Anterior cingulate cortex (tissue), 58 donors: ENCODE measurements around the gene RHBDD1.
A peak's percentile ranks its signal among the peaks of the same experiment; 100 is the strongest.

Experiments used
- DNase-seq, 58 donors: peaks; one replicate each; lab custom pipeline; 2025; lab: John Stamatoyannopoulos, UW

RHBDD1 gene, protein sequence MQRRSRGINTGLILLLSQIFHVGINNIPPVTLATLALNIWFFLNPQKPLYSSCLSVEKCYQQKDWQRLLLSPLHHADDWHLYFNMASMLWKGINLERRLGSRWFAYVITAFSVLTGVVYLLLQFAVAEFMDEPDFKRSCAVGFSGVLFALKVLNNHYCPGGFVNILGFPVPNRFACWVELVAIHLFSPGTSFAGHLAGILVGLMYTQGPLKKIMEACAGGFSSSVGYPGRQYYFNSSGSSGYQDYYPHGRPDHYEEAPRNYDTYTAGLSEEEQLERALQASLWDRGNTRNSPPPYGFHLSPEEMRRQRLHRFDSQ

DNA sequence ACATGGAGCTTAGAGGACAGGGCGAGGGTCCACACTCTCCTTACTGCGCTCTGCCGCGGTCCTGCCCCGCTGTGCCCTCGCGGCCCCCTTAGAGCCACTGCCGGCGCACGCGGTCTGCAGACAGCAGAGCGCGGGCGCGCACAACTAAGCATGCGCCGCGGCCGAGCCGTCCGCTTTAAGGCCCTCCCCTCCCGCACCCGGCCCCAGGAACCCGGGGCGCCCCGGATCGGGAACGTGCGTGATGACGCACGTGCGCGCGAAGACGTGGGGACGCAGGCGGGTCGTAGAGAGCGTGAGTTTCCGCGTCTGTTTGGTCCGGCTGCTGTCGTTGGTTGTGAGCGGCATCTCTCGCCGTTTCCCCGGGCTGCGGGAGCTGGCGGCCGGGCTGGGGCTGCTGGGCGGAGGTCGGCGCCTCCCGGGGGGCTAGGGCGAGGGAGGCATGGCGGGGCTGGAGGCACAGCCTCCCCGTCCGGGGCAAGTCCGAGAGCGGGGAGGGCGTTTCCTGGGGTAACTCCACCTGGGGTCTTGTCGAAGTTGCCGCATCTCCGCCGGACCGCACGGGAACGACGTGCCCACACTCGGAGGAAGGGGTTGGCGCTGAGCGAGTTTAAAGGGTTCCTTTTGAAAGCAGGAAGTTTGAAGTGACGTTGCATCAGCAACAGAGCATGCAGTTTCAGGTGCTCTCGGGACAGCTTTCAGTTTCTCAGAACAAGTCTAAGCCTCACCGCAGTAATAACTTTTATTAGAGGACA lies at the start of gene RHBDD1:
Gene RHBDD1, plus strand, starts transcription at position 259 of the 752 bp plus-strand sequence. CDS start 28,640 bp downstream, outside the sequence.
- peak; percentile 53 to 94 (median 87) for DNase-seq

- no peak for DNase-seq
Observed at GRCh38 chr2:226788064-226788463, 47.8 kb upstream of the RHBDD1 start.

DNA sequence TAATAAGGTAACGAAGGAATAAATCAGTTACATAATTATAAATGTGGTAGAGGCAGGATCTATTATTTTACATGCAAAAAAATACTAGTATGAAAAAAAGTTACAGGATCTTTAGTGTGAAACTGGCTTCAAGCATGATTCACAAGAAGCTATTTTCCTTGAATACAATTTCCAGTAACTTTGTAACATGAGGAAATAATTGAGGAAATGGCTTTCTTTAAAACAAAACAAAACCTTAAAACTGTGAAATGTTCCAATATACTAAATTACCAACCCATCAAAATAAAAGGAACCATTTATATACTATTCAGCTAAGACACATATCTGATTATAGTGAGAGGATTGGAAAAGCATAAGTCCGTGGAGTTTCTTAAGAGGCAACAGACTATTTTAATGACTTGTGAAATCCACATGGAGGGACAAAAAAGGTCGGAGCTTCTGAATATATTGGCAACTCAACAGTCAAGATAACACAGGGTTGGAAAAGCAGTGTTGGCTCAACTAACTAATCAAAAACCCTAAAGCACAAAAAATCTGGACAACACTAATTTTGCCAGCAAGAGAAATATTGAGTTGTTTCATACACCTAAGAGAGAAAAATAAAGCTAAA lies 46.9 kb upstream of the RHBDD1 start:
- no peak for DNase-seq

GRCh38 chr2:226790011-226790410 lies 45.8 kb upstream of the RHBDD1 start:
- no peak for DNase-seq

DNA sequence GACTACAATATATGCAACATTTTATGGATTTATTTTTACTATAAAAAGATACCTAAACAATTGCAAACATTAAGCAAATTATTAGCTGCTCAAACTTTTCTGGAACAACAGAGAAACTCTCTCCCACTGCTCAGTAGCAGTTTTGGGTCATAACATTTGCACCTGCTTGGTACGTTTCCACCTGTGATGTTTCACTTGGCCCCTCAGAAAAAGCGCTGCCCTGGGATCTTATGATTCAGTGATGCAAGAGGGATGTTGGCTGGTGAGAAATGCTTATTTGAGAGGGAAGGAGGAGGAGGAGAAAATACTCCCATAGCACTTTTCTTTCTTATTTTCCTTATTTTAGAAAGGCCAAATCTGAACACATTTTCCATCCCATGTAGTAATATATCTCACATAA lies 45.4 kb upstream of the RHBDD1 start:
- no peak for DNase-seq

DNA sequence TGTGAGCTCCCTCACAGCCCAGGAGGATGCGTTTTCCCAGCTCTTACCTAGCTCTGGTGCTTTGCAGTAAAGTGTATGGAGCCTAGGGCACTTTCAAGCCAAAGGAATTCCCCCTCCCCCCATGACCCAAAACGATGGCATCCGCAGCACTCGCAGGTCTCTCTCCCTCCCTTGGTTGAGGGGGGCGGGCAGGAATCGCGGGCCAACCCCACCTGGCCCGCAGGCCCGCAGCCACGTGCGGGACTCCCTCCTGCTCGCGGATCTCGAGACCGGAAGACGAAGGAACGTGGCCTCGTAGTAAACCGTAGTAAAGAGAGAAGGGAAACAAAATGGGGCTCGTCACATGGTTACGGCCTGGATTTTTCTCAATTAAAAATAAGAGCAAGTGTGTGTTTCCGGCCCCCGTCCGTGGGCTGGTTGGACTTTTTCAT lies 44.8 kb upstream of the RHBDD1 start:
- DNase-seq = peak in 25 of 58 donors; percentile 59 to 90 (median 74)

GRCh38 chr2:226791487-226792081 lies 44.3 kb upstream of the RHBDD1 start:
- peak; percentile 45 to 93 (median 87) for DNase-seq

DNA sequence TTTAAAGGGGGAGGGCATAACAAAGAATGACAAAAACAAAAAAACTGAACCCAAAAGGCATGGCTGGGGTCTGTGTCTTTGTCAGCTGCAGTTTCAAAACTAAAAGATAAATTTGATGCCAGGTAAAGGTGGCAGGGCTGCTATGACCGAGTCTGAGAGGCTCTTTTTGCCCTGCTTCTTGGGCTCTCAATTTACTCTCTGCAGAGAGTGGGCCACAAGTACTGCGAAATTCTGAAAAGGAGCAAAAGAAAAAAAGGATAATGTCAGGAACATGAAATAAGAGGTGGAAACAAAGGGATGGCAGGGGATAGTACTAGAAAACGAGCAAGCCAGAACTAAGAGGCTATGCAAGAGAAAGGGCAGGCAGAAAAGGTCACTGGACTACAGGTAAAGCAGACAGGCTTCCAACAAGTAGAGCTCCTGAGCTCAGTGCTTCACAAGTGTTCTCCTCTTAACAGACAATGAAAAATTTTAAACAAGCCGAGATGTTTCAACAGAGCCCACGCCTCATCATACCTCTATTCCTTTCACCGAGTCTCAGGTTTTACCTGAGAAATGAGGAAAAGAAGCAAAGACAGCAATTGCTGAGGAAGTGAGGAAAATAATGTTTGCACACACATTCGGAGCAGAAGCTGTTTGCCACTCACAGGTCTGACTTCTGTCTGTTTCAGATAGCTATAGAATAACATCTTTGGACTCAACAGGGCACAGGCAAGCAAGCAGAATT lies 43.5 kb upstream of the RHBDD1 start:
- DNase-seq = peak in 2 of 58 donors; percentile 16 to 46

GRCh38 chr2:226793646-226794045 lies 42.2 kb upstream of the RHBDD1 start:
- DNase-seq = no peak

GRCh38 chr2:226794196-226794661 lies 41.6 kb upstream of the RHBDD1 start:
- DNase-seq = no peak

GRCh38 chr2:226794751-226795171 lies 41.1 kb upstream of the RHBDD1 start:
- DNase-seq = peak in 2 of 58 donors; percentile 4 to 12

GRCh38 chr2:226795281-226796011 lies 40.4 kb upstream of the RHBDD1 start:
- peak in 3 of 58 donors; percentile 12 to 21 (median 13) for DNase-seq

GRCh38 chr2:226796012-226796839 lies 39.6 kb upstream of the RHBDD1 start:
- DNase-seq = peak in 1 of 58 donors; percentile 20

- DNase-seq = peak in 10 of 58 donors; percentile 0 to 40 (median 16)
Observed at GRCh38 chr2:226796840-226797288, 39.0 kb upstream of the RHBDD1 start.

- DNase-seq = peak in 2 of 58 donors; percentile 1 to 8
Observed at GRCh38 chr2:226797289-226797988, 38.4 kb upstream of the RHBDD1 start.

- DNase-seq = no peak
Observed at GRCh38 chr2:226797989-226798421, 37.8 kb upstream of the RHBDD1 start.

- DNase-seq = peak in 35 of 58 donors; percentile 13 to 71 (median 49)
Observed at GRCh38 chr2:226798422-226799210, 37.2 kb upstream of the RHBDD1 start.
